K562 (cell line): ENCODE data around the gene ZNF362.

Experiments used
- CTCF ChIP-seq, 3 experiments: IDR thresholded peaks in 2 of 3; conservative IDR thresholded peaks in 1 of 3; 2 replicates each; pipeline ENCODE4 v1.5.1; 2011 to 2012; ENCODE audit warnings: low read length in 3 of 3, mild to moderate bottlenecking in 3 of 3, control low read depth in 2 of 3, improper control_type of control experiment in 1 of 3, inconsistent platforms in 1 of 3, low read depth in 1 of 3, mixed read lengths in 1 of 3, moderate library complexity in 1 of 3; ENCODE audit not compliant: insufficient read depth in 2 of 3
- ELF2 ChIP-seq: fragments of 250-450 bp; sonication (Bioruptor Pico); IDR thresholded peaks from 2 replicates; pipeline ENCODE4 v1.5.0; 2021; ENCODE audit warnings: mild to moderate bottlenecking
- ETV6 ChIP-seq, 3 experiments: fragments of 150-350 bp in 1 of 3; sonication (generic) in 1 of 3; formaldehyde crosslinking in 1 of 3; IDR thresholded peaks; 2 replicates each; pipeline versions ENCODE4 v1.6.1 to v1.8.0; 2014 to 2022; ENCODE audit warnings: borderline replicate concordance in 2 of 3, low read depth in 2 of 3, antibody characterized with exemption in 1 of 3, low read length in 1 of 3, mild to moderate bottlenecking in 1 of 3, missing genetic modification reagents in 1 of 3
- IFI16 ChIP-seq: fragments of 250-450 bp; sonication (Bioruptor Pico); IDR thresholded peaks from 2 replicates; pipeline ENCODE4 v2.1.2; 2022; ENCODE audit warnings: mild to moderate bottlenecking, inconsistent platforms
- NONO ChIP-seq, 2 experiments: fragments of 200-400 bp in 1 of 2; fragments of 450-650 bp in 1 of 2; formaldehyde crosslinking in 1 of 2; IDR thresholded peaks; 2 replicates each; pipeline ENCODE4 v1.6.1; 2017; ENCODE audit warnings: low read depth in 2 of 2, mild to moderate bottlenecking in 2 of 2, moderate library complexity in 2 of 2, low read length in 1 of 2
- POLR2A ChIP-seq: fragments of 450-650 bp; conservative IDR thresholded peaks from 2 replicates; pipeline ENCODE4 v1.6.1; 2016
- POLR2AphosphoS2 ChIP-seq: IDR thresholded peaks from 2 replicates; pipeline ENCODE4 v1.6.1; 2012; ENCODE audit warnings: low read length, improper control_type of control experiment
- PRPF4 ChIP-seq: fragments of 200-400 bp; formaldehyde crosslinking; IDR thresholded peaks from one replicate; pipeline ENCODE4 v1.6.1; 2017; ENCODE audit warnings: low read length, low read depth, mild to moderate bottlenecking; ENCODE audit not compliant: insufficient read depth, poor library complexity, severe bottlenecking
- SIN3B ChIP-seq: fragments of 450-650 bp; IDR thresholded peaks from 2 replicates; pipeline ENCODE4 v1.6.1; 2017; ENCODE audit warnings: low read depth, mild to moderate bottlenecking, moderate library complexity
- ZNF140 ChIP-seq: fragments of 250-450 bp; sonication (Bioruptor Pico); IDR thresholded peaks from 2 replicates; pipeline ENCODE4 v1.8.0; 2021; ENCODE audit warnings: moderate library complexity, mild to moderate bottlenecking, inconsistent platforms

- TF ChIP-seq CTCF (IDR thresholded peaks at IDR 0.05 in 2 of 3, conservative IDR thresholded peaks at IDR 0.05 in 1 of 3; ENCODE audit: insufficient read depth in 2 of 3, low read depth in 1 of 3, low read length in 3 of 3) (no peak), SIN3B (0 out of 2 replicates have a peak, but pooled peaks have one; percentile 22), PRPF4 (no peak), ETV6 (IDR thresholded peaks at IDR 0.05; ENCODE audit: borderline replicate concordance in 1 of 2, low read depth in 2 of 2, low read length in 1 of 2) (no peak), ETV6 (CRISPR knock-in tag; IDR thresholded peaks at IDR 0.05; ENCODE audit: borderline replicate concordance) (0 out of 2 replicates have a peak, but pooled peaks have one; percentile 62), POLR2A (peak; percentile 96), ELF2 (CRISPR knock-in tag) (no peak), IFI16 (CRISPR knock-in tag) (no peak), POLR2AphosphoS2 (no peak), ZNF140 (CRISPR knock-in tag) (no peak), NONO (IDR thresholded peaks at IDR 0.05; ENCODE audit: low read depth in 2 of 2, low read length in 1 of 2) (no peak)
Measured at GRCh38 chr1:33349778-33350610, 93.7 kb downstream of the ZNF362 start.
